Erythroblast (primary cell): ENCODE results near the gene KLHL22.

Source experiments
- DNase-seq, 2 experiments: peaks; one replicate each; lab custom pipeline; 2025; lab: John Stamatoyannopoulos, UW
- GATA1 ChIP-seq: IDR thresholded peaks from 2 replicates; pipeline ENCODE4 v1.6.1; 2011; ENCODE audit warnings: low read depth, mild to moderate bottlenecking, control low read depth, low read length, moderate library complexity
- POLR2A ChIP-seq: IDR thresholded peaks from 2 replicates; pipeline ENCODE4 v1.6.1; 2011; ENCODE audit warnings: mild to moderate bottlenecking, low read length

The KLHL22 gene

DNA sequence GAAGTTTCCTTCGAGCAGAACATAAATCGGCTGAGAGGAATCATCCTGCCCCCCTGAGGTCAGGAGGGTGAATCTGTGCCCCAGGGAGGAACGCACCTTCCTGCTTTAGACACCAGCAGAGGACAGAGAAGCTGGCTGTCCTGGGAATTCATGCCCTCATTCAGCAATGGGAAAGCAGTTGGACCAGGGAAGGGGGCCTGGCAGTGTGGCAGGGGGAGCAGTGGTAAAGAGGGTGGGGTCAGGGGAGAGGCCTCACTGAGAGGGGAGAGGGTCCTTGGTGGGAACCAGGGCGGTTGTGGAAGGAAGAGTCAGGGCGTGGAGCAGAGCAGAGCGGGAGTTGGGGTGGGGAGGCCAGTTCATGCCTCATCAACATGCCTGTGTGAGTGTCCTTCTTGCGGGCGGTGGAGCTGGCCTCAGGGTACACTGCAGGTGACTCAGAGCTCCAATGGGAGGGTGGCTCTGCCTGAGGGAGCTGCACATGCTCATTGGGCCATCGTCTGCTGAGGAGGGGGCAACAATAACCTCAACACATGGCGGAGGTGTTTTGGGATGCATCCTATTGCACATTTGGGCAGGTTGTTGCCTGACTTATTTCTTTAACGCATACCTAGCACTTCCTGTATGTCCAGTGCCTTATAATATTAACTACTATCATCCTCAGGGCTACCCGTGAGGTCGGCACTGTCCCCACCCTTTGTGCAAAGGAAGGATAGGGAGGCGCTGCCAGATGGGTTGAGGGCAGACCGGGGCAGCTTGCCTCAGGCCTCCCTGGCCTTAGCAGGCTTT, 35.0 kb upstream of the KLHL22 start:
- no peak for DNase-seq
- no peak for TF ChIP-seq POLR2A
- no peak for TF ChIP-seq GATA1

DNA sequence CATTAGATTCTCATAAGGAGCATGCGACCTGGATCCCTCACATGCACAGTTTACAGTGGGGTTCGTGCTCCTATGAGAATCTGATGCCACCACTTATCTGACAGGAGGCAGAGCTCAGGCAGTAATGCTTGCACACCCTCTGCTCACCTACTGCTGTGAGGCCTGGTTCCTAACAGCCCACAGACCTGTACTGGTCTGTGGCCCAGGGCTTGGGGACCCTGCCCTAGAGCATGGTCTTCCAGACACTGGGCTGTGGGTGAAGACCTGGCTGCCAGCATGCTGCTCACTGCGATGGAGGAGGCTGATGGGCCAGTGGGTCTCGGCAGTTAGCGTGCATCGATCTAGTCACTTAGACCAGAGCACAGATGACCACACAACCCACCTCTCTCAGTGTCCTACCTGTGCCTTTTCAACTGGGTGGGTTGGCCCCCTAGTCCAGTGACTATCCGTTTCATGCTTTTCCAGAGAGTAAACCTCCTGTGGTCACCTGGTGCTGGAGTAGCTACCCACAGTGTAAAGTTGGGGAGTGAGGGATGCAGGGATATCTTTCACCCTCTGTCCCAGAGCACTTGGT, 32.9 kb upstream of the KLHL22 start:
- TF ChIP-seq POLR2A (no peak), GATA1 (no peak)
- no peak for DNase-seq

DNA sequence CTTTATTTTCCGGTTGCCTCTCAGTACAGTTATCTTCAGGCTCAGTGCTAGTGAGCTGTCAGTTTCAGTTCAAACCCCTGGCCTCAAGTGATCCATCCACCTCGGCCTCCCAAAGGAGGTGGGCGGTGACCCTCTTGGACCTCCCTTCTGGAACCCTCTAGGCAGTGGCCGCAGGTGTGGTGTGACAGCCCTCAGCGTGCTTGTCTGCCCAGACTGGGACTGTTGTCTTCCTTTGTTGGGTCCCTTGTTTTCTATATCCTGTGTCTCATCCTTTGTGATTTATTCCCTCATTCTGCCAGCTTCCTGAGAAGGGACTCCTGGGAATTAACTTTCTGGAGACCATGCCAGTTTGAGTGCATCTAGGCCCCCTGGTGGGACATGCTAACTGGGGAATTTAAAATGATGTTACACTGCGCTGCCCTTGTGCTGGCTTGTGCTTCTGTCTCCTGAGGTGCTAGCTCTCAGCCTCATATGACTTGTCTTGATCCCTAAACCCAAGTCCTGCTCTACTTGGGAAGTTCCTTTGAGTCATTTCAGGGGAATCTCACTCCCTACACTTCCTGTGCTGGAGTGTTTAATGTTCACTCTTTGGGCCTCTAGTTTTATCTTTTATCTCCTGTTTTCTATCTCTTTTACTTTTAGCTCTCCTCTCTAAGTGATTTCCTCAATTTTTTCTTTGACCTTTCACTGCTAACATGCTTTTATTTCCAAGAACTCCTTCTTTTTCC, 31.2 kb upstream of the KLHL22 start:
- TF ChIP-seq GATA1 (no peak), POLR2A (no peak)
- DNase-seq, result no peak

DNA sequence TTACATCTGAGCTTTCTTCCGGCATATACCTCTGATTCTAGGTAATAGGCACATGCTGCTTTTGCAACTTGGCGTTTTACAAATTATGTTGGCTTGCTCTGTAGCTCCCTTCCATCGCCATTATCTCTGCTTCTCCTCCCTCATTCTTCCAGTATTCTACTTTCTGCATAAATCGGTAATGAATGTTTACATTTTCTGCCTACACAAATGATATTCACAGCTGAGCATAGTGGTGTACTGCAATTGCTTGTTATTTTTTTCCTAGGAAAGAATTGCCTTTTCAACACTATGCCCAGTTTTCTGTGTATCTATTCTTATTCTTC, 30.7 kb upstream of the KLHL22 start:
- TF ChIP-seq GATA1 (no peak), POLR2A (no peak)
- no peak for DNase-seq

DNA sequence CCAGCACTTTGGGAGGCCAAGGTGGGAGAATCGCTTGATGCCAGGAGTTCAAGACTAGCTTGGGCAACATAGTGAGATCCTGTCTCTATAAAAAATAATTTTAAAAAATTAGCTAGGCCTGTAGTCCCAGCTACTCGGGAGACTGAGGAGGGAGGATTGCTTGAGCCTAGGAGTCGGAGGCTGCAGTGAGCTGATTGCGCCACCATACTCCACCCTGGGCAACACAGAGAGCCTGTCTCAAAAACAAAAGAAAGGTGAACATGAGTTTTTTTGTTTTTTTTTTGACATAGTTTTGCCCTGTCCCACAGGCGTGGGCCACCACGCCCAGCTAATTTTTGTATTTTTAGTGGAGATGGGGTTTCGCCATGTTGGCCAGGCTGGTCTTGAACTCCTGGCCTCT, 29.5 kb upstream of the KLHL22 start:
- no peak for DNase-seq
- TF ChIP-seq POLR2A (no peak), GATA1 (no peak)

DNA sequence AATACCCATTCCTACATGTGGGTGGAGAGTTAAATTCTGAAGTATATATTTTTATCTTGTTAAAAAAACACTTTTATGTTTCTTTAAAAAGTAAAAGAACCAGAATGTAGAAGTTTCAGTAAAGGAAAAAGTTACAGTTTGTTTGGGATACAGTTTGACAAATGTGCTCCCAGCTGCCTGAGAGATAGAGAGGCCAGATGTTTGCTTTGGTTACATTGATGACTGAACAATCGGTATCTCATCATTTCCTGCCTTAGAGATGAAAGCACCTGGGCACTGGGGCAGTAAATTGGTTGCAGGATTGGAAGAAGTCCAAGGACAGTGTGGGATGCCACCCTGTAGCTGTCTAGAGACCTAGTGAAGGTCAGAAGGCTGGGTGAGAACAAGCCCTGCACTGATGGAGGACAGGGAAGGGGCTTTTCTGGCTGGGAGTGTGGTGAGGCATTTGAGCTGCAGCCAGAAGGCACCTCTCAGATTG, 28.4 kb upstream of the KLHL22 start:
- no peak for DNase-seq
- TF ChIP-seq POLR2A (no peak), GATA1 (no peak)

DNA sequence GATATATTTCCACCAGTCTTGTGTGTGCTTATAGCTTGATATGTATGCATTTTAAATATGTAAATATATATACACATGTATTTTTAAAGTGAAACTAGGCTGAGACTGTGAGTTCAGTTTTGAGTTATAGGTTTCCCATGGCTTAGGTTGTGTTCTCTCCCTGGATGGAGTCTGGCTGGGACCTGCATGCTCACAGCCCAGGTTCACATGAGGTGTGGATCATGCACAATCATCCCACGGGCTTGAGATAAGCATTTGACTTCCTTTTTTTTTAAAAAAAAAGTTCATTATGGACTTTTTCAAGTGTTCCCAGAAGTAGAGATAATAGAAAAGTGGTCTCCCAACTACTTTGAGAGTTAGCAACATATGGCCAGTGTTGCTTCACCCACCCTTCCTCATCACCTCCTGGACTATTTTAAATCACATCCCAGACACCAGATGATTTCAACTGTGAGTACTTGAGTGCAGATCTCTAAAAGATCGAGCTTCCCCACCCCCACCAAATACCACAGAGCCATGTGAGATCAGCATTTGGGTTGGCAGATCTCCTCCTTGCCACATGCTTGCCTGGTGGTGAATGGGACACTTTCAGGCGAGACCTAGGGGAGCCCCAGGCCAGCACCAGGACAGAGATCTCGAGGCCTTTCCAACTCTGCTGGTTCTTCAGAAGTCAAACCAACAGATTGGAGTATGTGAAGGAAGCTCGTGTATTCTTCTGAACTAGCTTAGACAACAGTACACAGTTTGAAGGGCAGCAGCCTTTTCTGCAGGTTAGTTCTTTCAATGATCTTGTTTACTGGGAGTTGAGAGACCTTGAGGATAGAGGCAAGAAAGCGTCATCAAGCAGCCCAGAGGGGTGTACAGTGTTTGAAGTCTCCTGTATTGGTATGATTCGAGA, 27.7 kb upstream of the KLHL22 start:
- no peak for DNase-seq
- TF ChIP-seq POLR2A (no peak), GATA1 (no peak)

DNA sequence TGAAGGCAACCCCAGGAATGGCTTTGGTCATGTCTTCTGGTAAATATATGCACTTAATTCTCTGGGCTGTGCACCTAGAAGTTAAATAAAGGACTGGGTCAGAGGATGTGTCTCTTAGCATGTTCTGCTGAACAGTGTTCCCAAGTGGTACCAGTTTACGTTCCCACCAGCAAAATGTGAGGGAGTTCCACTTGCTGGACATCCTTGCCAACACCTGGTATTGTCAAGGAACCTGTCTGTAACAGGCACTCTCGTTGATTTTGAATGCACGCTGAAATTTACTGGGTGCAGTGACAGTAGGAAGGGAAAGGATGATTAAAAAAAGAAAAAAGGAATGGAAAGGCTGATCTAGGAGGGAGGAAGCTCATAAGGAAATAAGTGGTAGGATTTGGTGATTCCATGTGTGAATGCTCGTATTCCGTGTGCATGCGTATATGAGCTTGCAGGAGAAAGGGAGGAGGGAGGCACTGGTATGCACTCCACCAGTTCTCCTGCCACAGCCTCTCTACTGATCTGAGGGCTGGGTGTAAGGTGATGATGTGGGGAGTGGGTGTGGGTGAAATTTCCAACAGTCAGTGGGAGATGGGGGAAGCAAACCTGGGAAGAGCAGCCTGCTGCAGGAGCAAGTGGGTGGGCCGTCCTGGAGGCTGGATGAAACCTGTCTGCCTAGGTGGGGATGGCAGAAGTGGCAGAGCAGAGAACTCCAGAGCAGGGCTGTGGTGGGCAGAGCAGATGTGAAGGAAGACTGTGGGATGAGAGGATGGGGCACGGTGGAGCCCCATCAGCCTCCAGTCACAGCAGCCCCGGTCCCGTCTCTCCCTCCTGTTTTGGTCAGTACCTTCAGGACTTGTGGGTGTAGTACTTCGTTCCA, 26.8 kb upstream of the KLHL22 start:
- DNase-seq, result no peak
- TF ChIP-seq GATA1, result no peak
- TF ChIP-seq POLR2A, result no peak

DNA sequence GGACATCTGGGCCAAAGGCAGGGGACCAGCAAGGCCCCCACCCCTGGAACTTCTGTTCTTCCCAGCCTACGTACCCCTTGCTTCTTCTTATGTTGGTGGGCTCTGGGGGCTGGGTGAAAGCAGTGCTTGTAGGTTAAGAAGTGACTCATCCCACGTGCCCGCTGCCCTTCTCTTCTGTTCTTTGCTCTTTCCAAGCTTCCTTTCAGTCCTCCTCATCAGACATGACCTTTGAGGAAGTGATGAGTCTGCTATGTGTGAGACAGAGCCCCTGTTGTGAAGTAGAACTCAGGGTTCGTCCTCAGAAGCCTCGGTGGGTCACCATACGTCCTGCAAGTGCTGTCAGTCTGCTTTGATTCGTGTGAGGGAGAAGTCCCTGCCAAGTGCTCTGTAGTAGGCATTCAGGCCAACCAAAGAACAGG, 24.5 kb upstream of the KLHL22 start:
- no peak for DNase-seq
- TF ChIP-seq POLR2A (no peak), GATA1 (no peak)

DNA sequence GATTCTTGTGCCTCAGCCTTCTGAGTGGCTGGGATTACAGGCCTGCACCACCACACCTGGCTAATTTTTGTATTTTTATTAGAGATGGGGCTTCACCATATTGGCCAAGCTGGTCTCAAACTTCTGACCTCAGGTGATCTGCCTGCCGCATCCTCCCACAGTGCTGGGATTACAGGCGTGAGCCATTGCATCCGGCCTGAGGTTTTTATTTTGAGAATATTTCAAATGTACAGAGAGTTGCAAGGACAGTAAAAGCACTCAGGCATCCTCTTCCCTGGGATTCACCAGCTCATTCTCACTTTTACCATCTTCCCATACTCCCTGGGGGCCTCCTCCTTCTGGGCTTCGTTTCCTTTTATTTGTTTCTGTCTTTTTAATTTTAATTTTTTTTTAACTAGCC, 24.0 kb upstream of the KLHL22 start:
- TF ChIP-seq POLR2A (no peak), GATA1 (no peak)
- no peak for DNase-seq

DNA sequence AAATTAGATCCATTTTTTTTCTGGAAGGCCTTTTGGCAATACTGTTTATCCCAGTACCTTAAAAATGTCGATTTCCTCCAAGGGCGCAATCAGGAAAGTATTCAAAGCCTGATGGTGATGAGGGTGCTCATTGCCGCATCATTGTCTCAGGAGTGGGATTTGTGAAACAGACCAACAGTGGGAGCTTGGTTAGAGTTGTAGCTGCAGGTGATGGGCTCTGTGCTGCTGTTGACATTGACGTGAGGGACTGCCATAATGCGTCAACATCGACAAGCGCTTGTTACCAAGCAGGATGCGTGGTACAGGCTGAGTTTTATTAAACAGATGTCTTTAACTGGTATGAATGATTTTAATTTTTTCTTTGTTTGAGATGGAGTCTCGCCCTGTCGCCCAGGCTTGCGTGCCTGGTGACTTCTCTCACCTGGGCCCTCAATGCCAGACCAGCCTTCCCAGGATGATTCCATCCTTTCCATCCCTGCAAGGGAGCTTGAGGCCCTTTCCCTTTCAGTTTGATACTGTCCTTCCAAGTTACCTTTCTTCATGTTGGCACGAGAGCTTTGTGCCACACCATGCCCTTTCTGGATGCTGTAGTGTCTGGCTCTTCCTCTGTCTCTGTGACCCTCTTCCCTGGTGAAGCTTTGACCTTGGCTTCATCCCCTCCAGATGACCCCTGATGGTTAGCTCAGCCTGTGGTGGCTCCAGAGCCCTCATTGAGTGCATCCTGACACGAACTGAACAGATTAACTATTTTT, 22.4 kb upstream of the KLHL22 start:
- no peak for TF ChIP-seq GATA1
- TF ChIP-seq POLR2A, result no peak
- DNase-seq, result no peak

DNA sequence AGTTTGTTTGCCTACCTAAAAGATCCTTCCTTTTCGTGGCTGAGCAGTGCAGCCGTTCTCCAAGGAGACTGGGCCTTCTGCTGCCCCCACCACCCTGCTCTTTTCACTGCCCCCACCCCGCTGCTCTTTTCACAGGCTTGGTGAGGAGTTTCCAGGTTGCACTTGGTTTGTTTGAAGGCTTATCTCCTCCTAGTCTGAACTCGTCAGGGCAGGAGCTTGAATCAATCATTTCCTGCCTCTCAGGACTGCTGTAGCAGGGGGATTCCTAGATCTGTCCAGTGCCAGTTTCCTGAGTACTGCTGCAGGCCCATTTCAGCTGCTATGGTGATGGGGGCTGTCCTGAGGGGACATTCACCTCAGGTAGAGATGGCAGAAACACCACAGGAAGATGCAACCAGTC, 21.8 kb upstream of the KLHL22 start:
- TF ChIP-seq POLR2A, result no peak
- no peak for TF ChIP-seq GATA1

More for the DNA sequence above, 21.8 kb upstream of the KLHL22 start:
- no peak for DNase-seq
